Tibial nerve (tissue), 4 donors: ENCODE measurements around the gene RPUSD1. TPM values are rescaled to one million over a fixed set of nuclear protein-coding genes. Genes with fewer than 3 reads are reported as not detected.

Source experiments
- DNase-seq, 2 donors: peaks; one replicate each; pipeline ENCODE4 v3.0.0-alpha.2; 2019; ENCODE audit warnings: low spot score in 2 of 2
- H3K27ac ChIP-seq, 4 donors: fragments of 200-600 bp; sonication (generic) in 3 of 4; one replicate each; pipeline ENCODE4 v1.5.1; 2017 to 2019; ENCODE audit warnings: mild to moderate bottlenecking in 1 of 4
- H3K27me3 ChIP-seq, 2 donors: fragments of 200-600 bp; sonication (generic) in 1 of 2; one replicate each; pipeline versions ENCODE4 v1.5.1 to v1.6.0; 2017 to 2019
- H3K36me3 ChIP-seq, 3 donors: fragments of 200-600 bp; sonication (generic); one replicate each; pipeline ENCODE4 v1.5.1; 2018 to 2019
- H3K4me1 ChIP-seq, 4 donors: fragments of 200-600 bp; sonication (generic) in 3 of 4; one replicate each; pipeline ENCODE4 v1.5.1; 2017 to 2019
- H3K4me3 ChIP-seq, 4 donors: fragments of 200-600 bp; sonication (generic) in 3 of 4; one replicate each; pipeline ENCODE4 v1.5.1; 2017 to 2019; ENCODE audit warnings: mild to moderate bottlenecking in 1 of 4, moderate library complexity in 1 of 4
- H3K9me3 ChIP-seq, 4 donors: fragments of 200-600 bp; sonication (generic) in 3 of 4; one replicate each; pipeline ENCODE4 v1.5.1; 2017 to 2019
- EP300 ChIP-seq, 2 donors: sonication (generic); formaldehyde crosslinking; IDR thresholded peaks; one replicate each; pipeline ENCODE4 v1.6.1; 2017; ENCODE audit warnings: antibody characterized with exemption in 2 of 2, mild to moderate bottlenecking in 1 of 2
- POLR2A ChIP-seq, 2 donors: fragments of 450-650 bp; IDR thresholded peaks; one replicate each; pipeline ENCODE4 v1.6.1; 2017; ENCODE audit warnings: antibody characterized with exemption in 2 of 2, mild to moderate bottlenecking in 2 of 2, moderate library complexity in 2 of 2
- WGBS, 2 donors: methylation state at CpG; one replicate each; pipeline ENCODE4 v1.1.5; 2018; 5-methylcytosine and 5-hydroxymethylcytosine counted together
- total RNA-seq, 4 donors: library from RNA; depleted of rRNA; stranded (reverse); fragments of >200 nt; gene quantifications; one replicate each; pipeline ENCODE4 v1.1.0, GENCODE V29; 2016
- TF ChIP-seq, protein P1 (sequence below), 5 experiments: fragments of 200-600 bp in 3 of 5; fragments of 450-650 bp in 2 of 5; sonication (generic) in 3 of 5; IDR thresholded peaks; one replicate each; pipeline ENCODE4 v1.5.1; 2016 to 2019; ENCODE audit warnings: antibody characterized with exemption in 5 of 5, mild to moderate bottlenecking in 3 of 5, moderate library complexity in 2 of 5

The RPUSD1 gene
- total RNA-seq, 4 donors from 2014 or later: 8.5 to 18.3 (median 12.5) TPM

GRCh38 chr16:761625-762513, 26.3 kb downstream of the RPUSD1 start:
- DNase-seq: no peak
- TF ChIP-seq, protein P1, sequence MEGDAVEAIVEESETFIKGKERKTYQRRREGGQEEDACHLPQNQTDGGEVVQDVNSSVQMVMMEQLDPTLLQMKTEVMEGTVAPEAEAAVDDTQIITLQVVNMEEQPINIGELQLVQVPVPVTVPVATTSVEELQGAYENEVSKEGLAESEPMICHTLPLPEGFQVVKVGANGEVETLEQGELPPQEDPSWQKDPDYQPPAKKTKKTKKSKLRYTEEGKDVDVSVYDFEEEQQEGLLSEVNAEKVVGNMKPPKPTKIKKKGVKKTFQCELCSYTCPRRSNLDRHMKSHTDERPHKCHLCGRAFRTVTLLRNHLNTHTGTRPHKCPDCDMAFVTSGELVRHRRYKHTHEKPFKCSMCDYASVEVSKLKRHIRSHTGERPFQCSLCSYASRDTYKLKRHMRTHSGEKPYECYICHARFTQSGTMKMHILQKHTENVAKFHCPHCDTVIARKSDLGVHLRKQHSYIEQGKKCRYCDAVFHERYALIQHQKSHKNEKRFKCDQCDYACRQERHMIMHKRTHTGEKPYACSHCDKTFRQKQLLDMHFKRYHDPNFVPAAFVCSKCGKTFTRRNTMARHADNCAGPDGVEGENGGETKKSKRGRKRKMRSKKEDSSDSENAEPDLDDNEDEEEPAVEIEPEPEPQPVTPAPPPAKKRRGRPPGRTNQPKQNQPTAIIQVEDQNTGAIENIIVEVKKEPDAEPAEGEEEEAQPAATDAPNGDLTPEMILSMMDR (IDR thresholded peaks at IDR 0.05): no peak
- TF ChIP-seq EP300 (IDR thresholded peaks at IDR 0.05): no peak
- TF ChIP-seq POLR2A (IDR thresholded peaks at IDR 0.05): no peak
- H3K4me1 ChIP-seq: no peaks in the 10 kb centered on the region
- H3K9me3 ChIP-seq: peaks cover 0 to 2% (median 0%) of the 10 kb centered on the region in 4 donors
- 60 to 63% methylated on average over 14 to 22 of the region's 22 CpGs for WGBS, 2 donors
- no peak overlapping the region for H3K4me3 ChIP-seq
- H3K27me3 ChIP-seq: peaks cover 0 to 14% of the 10 kb centered on the region in 2 donors
- no peak overlapping the region for H3K27ac ChIP-seq
- H3K36me3 ChIP-seq: no peaks in the 10 kb centered on the region

GRCh38 chr16:760545-761343, 27.4 kb downstream of the RPUSD1 start, which contains the start of gene MSLN:
TSS of gene MSLN (plus strand) at chr16:760734. CDS start at chr16:762681, 1,947 bp downstream.
- no peak for DNase-seq
- H3K27me3 ChIP-seq: peaks cover 0 to 14% of the 10 kb centered on the region in 2 donors
- 61 to 71% methylated on average over 31 to 32 of the region's 37 CpGs for WGBS, 2 donors
- no peak within 1 kb of the TSS for H3K4me3 ChIP-seq
- H3K9me3 ChIP-seq: peaks cover 0 to 8% (median 0%) of the 10 kb centered on the region in 4 donors
- H3K4me1 ChIP-seq: no peaks in the 10 kb centered on the region
- TF ChIP-seq, protein P1 (IDR thresholded peaks at IDR 0.05): no peak
- TF ChIP-seq EP300 (IDR thresholded peaks at IDR 0.05): no peak
- TF ChIP-seq POLR2A (IDR thresholded peaks at IDR 0.05): no peak
- no peaks in the 10 kb centered on the region for H3K36me3 ChIP-seq
- H3K27ac ChIP-seq: no peak within 1 kb of the TSS

- Histone ChIP-seq H3K27ac (no peak overlapping the region), H3K36me3 (no peaks in the 10 kb centered on the region), H3K27me3 (peaks cover 0 to 14% of the 10 kb centered on the region in 2 donors), H3K4me3 (no peak overlapping the region), H3K4me1 (no peaks in the 10 kb centered on the region), H3K9me3 (peaks cover 0 to 8% (median 0%) of the 10 kb centered on the region in 4 donors)
- 67% methylated on average over 4 of the region's 15 CpGs; no CpG with 5 or more reads in 1 of the 2 donors for WGBS, 2 donors
- TF ChIP-seq, protein P1 (IDR thresholded peaks at IDR 0.05): no peak
- TF ChIP-seq POLR2A (IDR thresholded peaks at IDR 0.05) (no peak), EP300 (IDR thresholded peaks at IDR 0.05) (no peak)
- no peak for DNase-seq
Observed at GRCh38 chr16:760065-760464, 28.1 kb downstream of the RPUSD1 start.

GRCh38 chr16:759110-759910, 28.9 kb downstream of the RPUSD1 start:
- Histone ChIP-seq H3K27me3 (peaks cover 0 to 9% of the 10 kb centered on the region in 2 donors), H3K4me1 (no peaks in the 10 kb centered on the region), H3K27ac (no peak overlapping the region), H3K36me3 (no peaks in the 10 kb centered on the region), H3K4me3 (no peak overlapping the region), H3K9me3 (peaks cover 0 to 8% (median 0%) of the 10 kb centered on the region in 4 donors)
- TF ChIP-seq, protein P1 (IDR thresholded peaks at IDR 0.05): no peak
- TF ChIP-seq POLR2A (IDR thresholded peaks at IDR 0.05): no peak
- TF ChIP-seq EP300 (IDR thresholded peaks at IDR 0.05): no peak
- 73 to 79% methylated on average over 19 to 33 of the region's 34 CpGs for WGBS, 2 donors
- no peak for DNase-seq
